Dendritic cell treated with granulocyte-macrophage colony-stimulating factor and Interleukin-4, amounts not matched to agents 40 ng/mL and 50 ng/mL, for 4 days (primary cell): Measurements from ENCODE around the gene ANAPC5.

ENCODE experiments used
- H3K27ac Mint-ChIP-seq: one replicate; pipeline ENCODE4 v1.8.0; 2022; ENCODE audit warnings: mild to moderate bottlenecking, mixed read lengths
- H3K27me3 Mint-ChIP-seq: one replicate; pipeline ENCODE4 v1.8.0; 2022; ENCODE audit warnings: mild to moderate bottlenecking, mixed read lengths
- H3K36me3 Mint-ChIP-seq: one replicate; pipeline ENCODE4 v1.8.0; 2022; ENCODE audit warnings: low read depth, mixed read lengths
- H3K4me1 Mint-ChIP-seq: one replicate; pipeline ENCODE4 v1.8.0; 2022; ENCODE audit warnings: low read depth, mixed read lengths
- H3K4me3 Mint-ChIP-seq: one replicate; pipeline ENCODE4 v1.8.0; 2022; ENCODE audit warnings: mild to moderate bottlenecking, moderate library complexity, mixed read lengths
- H3K9me3 Mint-ChIP-seq: one replicate; pipeline ENCODE4 v1.8.0; 2022; ENCODE audit warnings: mixed read lengths
- intact Hi-C: fragments of 100-400 bp; cut with micrococcal nuclease; formaldehyde crosslinking; loops from one replicate; pipeline ENCODE4 v1.15.0; 2022

The ANAPC5 gene

GRCh38 chr12:121260091-121260490 is 92.1 kb downstream of the ANAPC5 start:
- Mint-ChIP-seq H3K36me3 (peaks cover 100% of the 10 kb centered on the region), H3K9me3 (no peaks in the 10 kb centered on the region), H3K4me3 (no peak overlapping the region), H3K4me1 (no peaks in the 10 kb centered on the region), H3K27ac (no peak overlapping the region), H3K27me3 (no peaks in the 10 kb centered on the region)
- intact Hi-C loops, result no loop called here

- Mint-ChIP-seq H3K9me3 (no peaks in the 10 kb centered on the region), H3K27ac (no peak overlapping the region), H3K4me1 (no peaks in the 10 kb centered on the region), H3K4me3 (no peak overlapping the region), H3K27me3 (no peaks in the 10 kb centered on the region), H3K36me3 (peaks cover 100% of the 10 kb centered on the region)
- intact Hi-C loops, result no loop called here
Measured at GRCh38 chr12:121259074-121259473, 93.1 kb downstream of the ANAPC5 start.
